GM19468 (cell line): ENCODE results near the gene CCDC70.

Source experiments
- ATAC-seq: cut with Tn5 transposase; IDR thresholded peaks from one replicate; pipeline ENCODE4 v1.9.1; 2021; ENCODE audit warnings: mild to moderate bottlenecking, moderate library complexity, moderate number of reproducible peaks; ENCODE audit not compliant: unreplicated experiment; ENCODE audit errors: extremely low read depth

The CCDC70 gene

DNA sequence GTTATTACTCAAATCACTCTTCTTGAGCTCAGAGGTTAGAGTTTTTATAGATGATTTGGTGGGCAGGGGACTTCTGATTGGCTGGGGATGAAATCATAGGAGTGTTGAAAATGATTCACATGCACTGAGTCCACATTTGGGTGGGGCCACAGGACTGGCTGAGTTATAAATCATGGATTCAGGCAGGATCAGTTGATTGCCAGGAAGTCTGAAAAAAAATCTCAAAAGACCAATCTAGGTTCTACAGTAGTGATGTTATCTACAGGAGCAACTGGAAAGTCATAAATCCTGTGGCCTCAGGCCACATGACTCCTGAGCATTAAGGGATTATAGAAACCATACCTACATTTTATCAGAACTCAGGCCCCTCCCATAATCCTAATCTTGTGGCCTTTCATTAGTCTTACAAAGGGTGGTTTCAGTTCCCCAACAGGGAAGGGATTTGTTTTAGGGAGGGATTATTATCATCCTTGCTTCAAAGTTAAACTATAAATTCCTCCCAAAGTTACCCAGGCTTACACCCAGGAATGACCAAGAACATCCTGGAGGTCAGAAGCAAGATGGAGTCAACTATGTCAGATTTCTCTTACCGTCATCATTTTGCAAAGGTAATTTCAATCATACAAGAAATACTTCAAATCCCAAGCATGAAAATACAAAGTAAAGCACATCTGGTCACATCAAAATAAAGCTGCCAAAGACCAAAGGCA, 5.6 kb upstream of the CCDC70 start:
- no peak for ATAC-seq

GRCh38 chr13:51856998-51857397, 4.8 kb upstream of the CCDC70 start:
- ATAC-seq = no peak

GRCh38 chr13:51858433-51859247, 3.1 kb upstream of the CCDC70 start:
- ATAC-seq = no peak

- no peak for ATAC-seq
Observed at GRCh38 chr13:51862957-51863356, 1.2 kb downstream of the CCDC70 start.

- ATAC-seq = no peak
Observed at GRCh38 chr13:51865838-51866237, 4.1 kb downstream of the CCDC70 start.

DNA sequence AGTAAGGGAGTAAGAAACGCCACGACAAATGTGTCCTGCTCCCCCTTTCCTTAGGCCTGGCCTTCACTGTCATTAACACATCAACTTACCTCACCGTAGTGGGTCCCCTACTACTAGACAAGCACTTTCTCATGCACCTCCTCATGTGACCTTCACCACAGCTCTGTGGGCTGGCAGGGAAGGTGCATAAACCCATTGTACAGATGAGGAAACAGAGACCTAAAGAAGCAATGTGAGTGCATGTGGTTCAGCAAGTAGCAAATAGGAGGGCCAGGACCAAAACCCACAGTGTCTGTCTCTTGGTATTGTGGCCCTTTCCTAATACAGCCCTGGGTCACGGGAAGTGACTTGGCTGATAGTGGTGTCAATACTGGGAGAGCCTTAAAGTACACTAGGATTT, 5.3 kb downstream of the CCDC70 start:
- ATAC-seq = no peak

GRCh38 chr13:51869916-51870315, 8.1 kb downstream of the CCDC70 start:
- ATAC-seq = no peak

GRCh38 chr13:51870616-51871015, 8.8 kb downstream of the CCDC70 start:
- no peak for ATAC-seq

DNA sequence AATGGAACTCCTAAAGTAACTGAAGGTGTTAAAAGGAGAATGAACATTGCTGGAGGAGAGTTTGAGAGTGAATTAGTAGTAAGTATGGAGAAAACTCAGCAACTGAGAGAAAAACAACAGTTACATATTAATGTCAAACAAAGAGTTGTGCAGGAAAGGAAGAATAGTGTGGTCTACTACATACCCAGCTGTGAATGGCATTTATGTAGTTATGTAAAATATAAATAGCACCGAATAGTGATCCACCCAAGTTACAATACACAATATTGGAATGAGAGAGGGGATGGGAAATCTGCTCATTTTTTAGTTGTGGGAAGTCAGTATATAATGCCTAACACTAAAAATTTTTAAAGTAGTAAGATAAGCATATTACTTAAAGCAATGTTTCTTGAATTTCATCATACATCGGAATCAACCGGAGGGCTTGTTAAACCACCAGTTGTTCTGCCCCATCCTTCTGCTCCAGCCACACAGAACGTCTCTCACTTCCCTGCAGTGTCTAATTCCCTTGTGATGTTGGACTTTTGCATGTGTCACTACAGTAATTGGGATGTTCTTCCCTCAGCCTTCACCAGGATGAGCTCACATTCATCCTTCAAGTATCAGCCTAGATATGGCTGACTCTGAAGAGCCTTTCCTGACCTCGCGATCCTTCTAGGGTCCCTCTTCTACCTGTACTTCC, 11.5 kb downstream of the CCDC70 start:
- no peak for ATAC-seq

DNA sequence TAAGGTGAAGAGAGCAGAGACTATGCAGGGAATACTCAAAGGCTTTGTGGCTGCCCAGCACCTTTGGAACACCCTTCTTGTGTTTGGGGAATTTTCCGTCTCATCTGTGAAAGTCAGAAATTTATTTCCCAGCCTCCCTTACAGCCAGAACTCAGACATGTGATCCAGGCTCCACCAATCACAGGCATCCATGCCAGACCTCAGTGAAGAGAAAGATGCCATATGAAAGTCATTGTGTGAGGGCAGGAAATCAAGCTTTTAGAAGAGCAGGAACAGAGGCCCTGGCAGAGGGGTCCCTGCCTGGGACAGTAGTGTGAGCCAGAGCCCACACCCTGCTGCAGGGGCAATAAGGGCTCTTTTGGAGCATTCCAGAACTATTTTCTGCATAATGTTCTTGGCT, 12.1 kb downstream of the CCDC70 start:
- ATAC-seq = no peak

GRCh38 chr13:51874651-51875050, 12.9 kb downstream of the CCDC70 start:
- no peak for ATAC-seq

GRCh38 chr13:51879133-51879532, 17.4 kb downstream of the CCDC70 start:
- ATAC-seq = no peak

- no peak for ATAC-seq
Observed at GRCh38 chr13:51881296-51881695, 19.5 kb downstream of the CCDC70 start.

DNA sequence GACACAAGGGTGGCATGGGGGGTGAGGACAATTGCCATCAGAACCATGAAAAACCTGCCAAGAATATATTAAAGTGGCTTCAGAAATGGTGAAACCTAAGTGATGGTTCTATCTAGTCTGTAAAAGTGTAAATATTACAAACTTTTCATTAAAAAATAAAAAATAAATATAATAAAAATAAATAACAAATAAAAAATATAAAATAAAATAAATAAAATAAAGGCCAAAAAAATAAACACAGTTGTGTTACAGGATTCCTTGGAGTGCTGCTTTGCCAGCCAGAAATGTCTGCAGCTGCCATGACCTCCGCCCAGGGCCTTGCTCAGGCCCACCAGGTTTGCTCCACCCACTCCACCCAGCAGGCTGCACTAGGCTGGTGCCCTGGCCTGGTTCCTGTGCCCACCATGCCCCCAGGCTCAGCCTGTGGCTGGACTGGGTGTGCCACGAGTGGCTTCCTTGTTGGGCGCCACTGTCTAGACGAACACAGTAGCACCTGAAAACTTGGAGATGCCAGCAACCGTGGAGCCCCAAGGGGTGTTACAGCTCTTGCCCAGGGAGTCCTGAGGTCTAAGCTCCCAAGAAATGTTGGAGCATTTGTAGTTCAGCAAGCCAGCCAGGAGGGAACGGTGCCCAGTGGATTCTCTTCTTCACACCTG, 20.9 kb downstream of the CCDC70 start:
- ATAC-seq = no peak

GRCh38 chr13:51883226-51883600, 21.4 kb downstream of the CCDC70 start:
- no peak for ATAC-seq

DNA sequence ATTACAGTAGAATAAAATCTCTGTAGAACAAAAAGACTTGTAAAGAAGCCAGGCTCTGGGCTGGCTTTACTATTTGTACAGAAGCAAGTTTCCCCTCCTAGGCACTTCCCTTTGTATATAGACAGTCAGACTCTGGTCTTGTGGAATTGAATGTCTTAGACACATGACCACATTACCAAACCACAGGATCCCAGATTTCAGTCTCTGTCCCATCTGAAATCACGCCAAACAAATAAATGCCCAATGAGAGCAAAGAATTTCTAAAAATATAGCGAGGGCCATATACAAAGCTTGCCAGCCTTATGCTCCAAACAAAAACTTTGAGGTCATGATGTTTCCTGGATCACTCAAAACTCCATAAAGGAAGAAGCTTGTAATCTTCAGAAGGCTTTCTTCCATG, 23.9 kb downstream of the CCDC70 start:
- ATAC-seq = no peak

GRCh38 chr13:51887468-51887867, 25.7 kb downstream of the CCDC70 start:
- no peak for ATAC-seq

- ATAC-seq = no peak
Observed at GRCh38 chr13:51892657-51893056, 30.9 kb downstream of the CCDC70 start.

DNA sequence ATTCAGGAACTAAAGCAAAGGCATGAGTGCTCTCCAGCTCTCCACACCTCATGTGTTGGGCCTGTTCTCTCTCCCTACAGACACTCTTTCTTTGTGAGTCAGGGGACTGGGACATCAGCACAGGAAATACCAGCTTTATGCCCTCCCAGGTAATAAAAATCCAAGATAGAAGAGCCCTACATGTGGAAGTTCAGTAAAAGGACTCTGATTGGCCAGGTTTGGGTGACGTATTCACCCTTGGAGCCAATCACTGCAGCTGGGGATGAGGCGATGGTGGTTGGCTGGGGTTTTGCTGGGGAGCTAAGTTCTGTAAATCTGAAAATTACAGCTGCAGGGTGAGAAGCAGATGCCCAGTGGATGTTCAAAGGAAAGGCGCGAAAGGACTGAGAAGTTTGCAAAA, 32.5 kb downstream of the CCDC70 start:
- no peak for ATAC-seq
